ENCODE data around the gene TBC1D22B. TPM values are rescaled to one million over a fixed set of nuclear protein-coding genes. Genes with fewer than 3 reads are reported as not detected.
A peak's percentile ranks its signal among the peaks of the same experiment; 100 is the strongest.

Gene TBC1D22B
- total RNA-seq, 1 donor from 2014 or later = 12.5 TPM

- Histone ChIP-seq H3K4me3 (peak overlapping the region; percentile 60 to 61), H3K9me3 (no peaks in the 10 kb centered on the region), H3K27me3 (no peaks in the 10 kb centered on the region), H3K36me3 (no peaks in the 10 kb centered on the region), H3K4me1 (peaks cover 13% of the 10 kb centered on the region), H3K27ac (peak overlapping the region; percentile 74)
- DNase-seq (ENCODE audit: extremely low spot score in 2 of 2) = no peak
- intact Hi-C loops (cut with DNase I) = no loop called here
- TF ChIP-seq POLR2A (IDR thresholded peaks at IDR 0.05) (no peak), POLR2AphosphoS5 (IDR thresholded peaks at IDR 0.05; ENCODE audit: insufficient read depth in 1 of 2, low read depth in 1 of 2) (peak in 1 of 2 donors; percentile 67)
Observed at GRCh38 chr6:37222125-37222967, 35.2 kb upstream of the TBC1D22B start.

GRCh38 chr6:37222992-37223391, 34.6 kb upstream of the TBC1D22B start:
- H3K4me3 ChIP-seq = peak overlapping the region; percentile 60 to 61
- TF ChIP-seq POLR2A (IDR thresholded peaks at IDR 0.05) (no peak), CTCF (IDR thresholded peaks at IDR 0.05) (no peak), POLR2AphosphoS5 (IDR thresholded peaks at IDR 0.05; ENCODE audit: insufficient read depth in 1 of 2, low read depth in 1 of 2) (no peak)

GRCh38 chr6:37225350-37226169, 32.0 kb upstream of the TBC1D22B start:
- DNase-seq (ENCODE audit: extremely low spot score in 2 of 2) = no peak
- TF ChIP-seq POLR2AphosphoS5 (IDR thresholded peaks at IDR 0.05; ENCODE audit: insufficient read depth in 1 of 2, low read depth in 1 of 2) (no peak), POLR2A (IDR thresholded peaks at IDR 0.05) (no peak), CTCF (IDR thresholded peaks at IDR 0.05) (no peak)
- intact Hi-C loops (cut with DNase I) = no loop called here
- H3K27me3 ChIP-seq = no peaks in the 10 kb centered on the region
- H3K9me3 ChIP-seq = no peaks in the 10 kb centered on the region
- H3K4me3 ChIP-seq = no peak overlapping the region
- no peaks in the 10 kb centered on the region for H3K36me3 ChIP-seq
- no peak overlapping the region for H3K27ac ChIP-seq
- H3K4me1 ChIP-seq = peaks cover 13% of the 10 kb centered on the region

More at GRCh38 chr6:37222992-37223391, 34.6 kb upstream of the TBC1D22B start:
- Histone ChIP-seq H3K27me3 (no peaks in the 10 kb centered on the region), H3K9me3 (no peaks in the 10 kb centered on the region), H3K27ac (peak overlapping the region; percentile 74), H3K36me3 (no peaks in the 10 kb centered on the region), H3K4me1 (peaks cover 13% of the 10 kb centered on the region)
- intact Hi-C loops (cut with DNase I) = no loop called here
- DNase-seq (ENCODE audit: extremely low spot score in 2 of 2) = no peak

GRCh38 chr6:37230104-37230503, 27.5 kb upstream of the TBC1D22B start:
- no peak for DNase-seq (ENCODE audit: extremely low spot score in 2 of 2)
- TF ChIP-seq POLR2AphosphoS5 (IDR thresholded peaks at IDR 0.05; ENCODE audit: insufficient read depth in 1 of 2, low read depth in 1 of 2) = no peak
- TF ChIP-seq POLR2A (IDR thresholded peaks at IDR 0.05) = no peak
- no peak for TF ChIP-seq CTCF (IDR thresholded peaks at IDR 0.05)
- no peaks in the 10 kb centered on the region for H3K9me3 ChIP-seq
- H3K27ac ChIP-seq = no peak overlapping the region
- H3K27me3 ChIP-seq = no peaks in the 10 kb centered on the region
- H3K4me1 ChIP-seq = no peaks in the 10 kb centered on the region
- H3K36me3 ChIP-seq = no peaks in the 10 kb centered on the region
- intact Hi-C loops (cut with DNase I) = no loop called here
- H3K4me3 ChIP-seq = no peak overlapping the region

GRCh38 chr6:37232430-37233017, 25.0 kb upstream of the TBC1D22B start:
- intact Hi-C loops (cut with DNase I) = no loop called here
- DNase-seq (ENCODE audit: extremely low spot score in 2 of 2) = no peak
- no peaks in the 10 kb centered on the region for H3K4me1 ChIP-seq
- no peaks in the 10 kb centered on the region for H3K36me3 ChIP-seq
- H3K27me3 ChIP-seq = no peaks in the 10 kb centered on the region
- TF ChIP-seq POLR2AphosphoS5 (IDR thresholded peaks at IDR 0.05; ENCODE audit: insufficient read depth in 1 of 2, low read depth in 1 of 2) (no peak), CTCF (IDR thresholded peaks at IDR 0.05) (no peak), POLR2A (IDR thresholded peaks at IDR 0.05) (no peak)
- no peaks in the 10 kb centered on the region for H3K9me3 ChIP-seq
- H3K27ac ChIP-seq = no peak overlapping the region
- H3K4me3 ChIP-seq = no peak overlapping the region
